ENCODE data around the gene CD300LF.

Gene CD300LF

DNA sequence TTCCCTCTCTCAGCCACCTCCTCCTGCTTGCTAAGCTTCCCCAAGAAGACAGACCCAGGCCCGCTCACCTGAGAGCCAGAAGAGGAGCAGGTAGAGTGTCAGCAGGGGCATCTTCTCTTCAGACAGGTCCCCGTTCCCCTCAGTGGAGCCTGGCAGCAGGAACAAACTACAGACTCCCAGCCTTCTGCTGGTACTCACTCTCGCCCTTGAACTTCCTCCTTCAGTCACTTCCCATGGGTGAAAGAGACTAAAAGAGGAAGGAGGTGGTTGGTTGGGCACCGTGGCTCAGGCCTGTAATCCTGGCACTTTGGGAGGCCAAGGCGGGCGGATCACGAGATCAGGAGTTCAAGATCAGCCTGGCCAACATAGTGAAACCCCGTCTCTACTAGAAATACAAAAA, at the start of gene CD300LF:
Gene CD300LF (minus strand): TSS at position 168 of the 400 bp plus-strand sequence. CDS start 57 bp downstream, at position 111.
- no peak for DNase-seq (ENCODE audit: low read depth in 4 of 4, low spot score in 1 of 4)

DNA sequence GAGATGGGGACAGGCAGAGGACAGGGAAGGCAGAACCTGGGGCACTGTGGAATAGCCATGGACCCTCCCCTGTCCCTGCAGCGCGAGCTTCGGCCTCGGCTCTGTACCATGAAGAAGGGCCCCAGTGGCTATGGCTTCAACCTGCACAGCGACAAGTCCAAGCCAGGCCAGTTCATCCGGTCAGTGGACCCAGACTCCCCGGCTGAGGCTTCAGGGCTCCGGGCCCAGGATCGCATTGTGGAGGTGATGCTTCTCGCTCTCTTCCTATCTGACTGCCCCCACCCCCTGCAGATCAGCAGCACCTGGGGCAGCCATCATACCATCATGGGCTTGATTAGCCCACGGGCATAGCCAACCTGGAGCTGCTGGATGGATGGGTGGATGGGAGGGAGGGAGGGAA, 49.2 kb upstream of the CD300LF start:
- DNase-seq (ENCODE audit: low read depth in 4 of 4, low spot score in 1 of 4) = no peak

DNA sequence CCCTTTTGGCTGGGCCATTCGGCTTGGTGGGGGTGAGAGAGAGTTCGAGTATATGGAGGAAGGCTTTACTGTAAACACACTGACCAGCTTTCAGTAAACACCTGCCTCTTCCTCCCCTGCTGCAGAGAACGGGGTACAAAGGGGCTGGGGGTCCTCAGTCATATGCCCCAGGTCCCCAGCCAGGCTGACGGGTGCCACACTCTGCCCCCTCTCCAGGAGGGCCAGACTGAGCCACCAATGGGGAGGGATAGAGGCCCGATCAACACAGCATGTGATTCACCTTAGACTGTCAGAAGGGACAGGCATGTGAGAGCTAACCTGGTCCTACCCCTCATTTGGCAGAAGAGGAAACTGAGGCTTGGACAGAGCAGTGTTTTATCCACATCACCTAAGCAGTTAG, 48.7 kb upstream of the CD300LF start:
- no peak for DNase-seq (ENCODE audit: low read depth in 4 of 4, low spot score in 1 of 4)

DNA sequence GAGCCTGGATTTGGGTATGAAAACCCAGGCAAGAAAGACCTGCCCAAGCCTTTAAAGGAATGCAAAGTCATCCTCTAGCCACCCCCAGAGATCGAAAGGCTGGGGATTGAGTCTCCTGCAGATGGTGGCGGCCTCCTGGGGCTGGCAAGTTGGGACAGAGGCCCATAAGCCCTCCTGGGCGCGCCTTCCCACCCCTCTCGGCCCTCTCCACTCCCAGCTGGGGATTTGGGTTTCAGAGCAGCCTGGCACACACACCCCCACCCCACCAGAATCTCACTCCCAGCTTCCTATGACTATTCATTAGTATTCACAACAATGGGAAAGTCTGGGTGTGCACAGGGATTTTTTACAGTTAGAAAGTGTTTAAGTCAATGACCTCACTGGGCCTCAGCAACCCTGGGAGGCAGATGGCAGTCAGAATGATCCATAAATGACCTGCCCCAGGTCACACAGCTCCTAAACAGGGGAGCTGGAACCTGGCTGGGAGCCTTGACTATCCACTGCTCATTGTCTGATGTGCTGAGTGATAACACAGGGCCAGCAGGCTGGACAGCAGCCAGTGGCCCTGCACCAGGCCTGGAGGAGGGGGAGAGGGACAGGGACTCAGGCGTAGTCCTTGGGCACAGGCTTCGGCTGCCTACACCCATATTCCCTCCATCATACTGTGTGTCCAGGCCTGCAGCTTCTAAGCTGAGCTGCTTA, 47.8 kb upstream of the CD300LF start:
- no peak for DNase-seq (ENCODE audit: low read depth in 4 of 4, low spot score in 1 of 4)

DNA sequence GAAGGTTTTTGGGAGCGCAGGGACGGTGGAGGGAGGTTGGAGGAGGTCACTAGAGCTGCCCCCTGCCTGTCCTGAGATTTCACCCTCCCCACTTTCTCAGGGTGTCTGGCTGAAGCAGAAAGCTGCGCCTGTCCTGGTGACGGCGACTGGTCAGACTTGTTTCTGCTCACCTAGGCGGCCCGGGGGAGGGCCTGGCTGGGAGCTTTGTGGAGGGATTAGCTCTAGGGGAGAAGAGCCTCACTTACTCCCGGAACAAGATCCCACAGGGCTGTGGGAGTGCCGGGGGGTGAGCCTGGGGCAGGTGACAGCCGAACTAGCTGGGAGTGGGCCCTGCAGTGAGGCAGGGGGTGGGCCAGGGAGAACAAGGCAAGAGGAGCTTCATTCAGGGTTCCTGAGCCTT, 47.2 kb upstream of the CD300LF start:
- no peak for DNase-seq (ENCODE audit: low read depth in 4 of 4, low spot score in 1 of 4)

DNA sequence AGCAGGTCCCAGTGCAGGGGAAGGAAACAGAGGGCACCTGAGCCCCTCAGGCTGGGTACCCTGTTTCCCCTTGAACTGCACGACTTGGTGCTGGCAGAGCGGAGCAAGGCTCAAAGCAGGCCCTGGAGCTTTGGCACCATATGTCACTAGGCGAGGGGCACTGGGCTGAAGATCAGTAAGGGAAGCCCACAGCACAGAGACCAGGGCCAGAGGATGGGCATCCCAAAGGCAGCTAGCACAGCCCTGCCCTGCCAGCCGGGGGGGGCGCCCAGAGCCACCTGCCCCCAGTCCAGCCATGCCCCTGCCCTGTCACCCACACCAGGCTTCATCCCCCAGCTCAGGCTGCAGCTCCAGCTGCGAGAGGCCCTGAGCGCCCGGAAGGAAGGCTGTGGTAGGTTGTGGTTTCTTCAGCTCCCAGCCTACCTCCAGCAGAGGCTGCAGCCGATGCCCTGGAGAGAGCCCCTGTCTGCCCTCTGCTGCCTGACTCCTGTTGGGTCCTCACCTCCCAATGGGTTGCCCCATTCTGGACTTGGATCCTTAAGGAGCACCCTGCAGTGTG, 46.6 kb upstream of the CD300LF start:
- DNase-seq (ENCODE audit: low read depth in 4 of 4, low spot score in 1 of 4) = no peak

DNA sequence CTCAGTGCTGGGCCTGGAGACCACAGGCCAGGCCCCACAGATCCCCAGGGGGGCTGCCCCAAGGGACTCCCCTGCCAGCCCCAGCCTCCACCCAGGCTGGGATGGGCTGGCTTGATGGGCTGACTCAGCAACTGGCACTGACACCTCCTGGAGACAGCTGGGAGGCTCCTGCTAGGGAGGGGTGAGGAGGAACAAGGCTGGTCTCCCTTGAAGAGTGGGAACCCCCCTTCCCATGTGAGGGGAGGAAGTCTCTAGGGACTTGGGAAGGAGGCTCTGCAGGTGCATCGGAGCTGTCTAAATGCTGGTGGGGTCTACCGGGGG, 46.1 kb upstream of the CD300LF start:
- no peak for DNase-seq (ENCODE audit: low read depth in 4 of 4, low spot score in 1 of 4)

DNA sequence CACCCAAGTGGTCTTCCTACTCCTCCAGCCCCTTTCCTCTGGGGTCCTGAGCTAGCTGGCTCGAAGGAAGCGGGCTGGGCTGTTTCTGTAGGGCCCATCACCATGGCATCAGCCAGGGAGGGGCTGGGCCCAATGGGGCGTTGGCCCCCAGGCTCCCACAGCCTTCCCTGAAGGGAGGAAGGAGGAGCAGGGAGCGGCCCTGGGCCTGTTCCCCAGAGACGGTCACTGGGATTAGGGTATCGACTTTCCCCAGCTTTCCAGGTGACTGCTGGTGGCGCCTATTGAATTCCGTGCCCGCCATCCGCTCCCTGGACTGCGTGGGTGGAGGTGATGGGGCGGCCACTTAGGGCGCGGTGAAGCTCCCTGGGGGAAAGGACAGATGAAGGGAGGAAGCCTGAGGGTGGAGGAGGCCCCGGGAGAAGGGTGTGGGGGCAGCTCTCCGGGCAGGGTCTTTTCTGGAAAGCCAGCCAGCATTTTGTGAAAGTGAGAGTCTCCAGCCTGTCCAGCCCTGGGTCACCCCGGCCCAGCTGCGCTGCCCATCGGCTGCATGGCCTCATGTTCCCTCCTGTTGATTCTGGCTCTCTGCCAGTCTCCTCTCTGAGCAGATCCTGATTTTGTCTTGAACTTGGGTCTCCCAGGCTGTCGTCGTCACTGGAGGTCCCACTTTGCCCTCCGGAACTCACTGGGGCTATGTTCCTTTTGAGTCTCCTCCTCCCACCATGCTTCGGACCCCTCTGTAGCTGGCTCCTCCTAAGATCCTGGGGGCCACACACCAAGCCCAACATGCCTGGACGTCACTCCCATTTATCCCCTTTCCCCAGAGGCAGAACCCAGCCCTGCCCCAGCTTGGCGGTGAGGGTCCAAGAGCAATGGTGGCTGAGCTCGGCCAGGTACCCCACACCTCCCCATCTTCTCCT, 45.5 kb upstream of the CD300LF start:
- DNase-seq (ENCODE audit: low read depth in 4 of 4, low spot score in 1 of 4) = no peak

DNA sequence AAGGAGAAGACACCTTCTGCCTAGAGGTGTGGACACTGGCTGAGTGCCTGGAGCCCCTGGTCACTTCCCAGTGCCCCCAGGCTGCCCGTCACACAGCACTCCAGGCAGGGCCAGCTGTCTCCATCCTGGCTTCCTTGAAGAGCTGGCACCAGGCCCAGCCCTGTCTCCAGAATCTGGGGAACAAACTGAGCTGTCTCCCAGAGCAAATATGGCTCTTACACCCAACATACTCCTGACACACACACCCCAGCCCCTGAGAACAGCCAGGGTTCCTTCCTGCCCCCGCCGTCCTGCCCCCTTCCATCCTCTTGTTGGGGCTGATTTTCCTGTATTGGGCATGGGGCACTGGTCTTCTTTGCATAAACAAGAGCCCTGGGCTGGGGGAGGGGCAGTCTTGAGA, 44.8 kb upstream of the CD300LF start:
- no peak for DNase-seq (ENCODE audit: low read depth in 4 of 4, low spot score in 1 of 4)

DNA sequence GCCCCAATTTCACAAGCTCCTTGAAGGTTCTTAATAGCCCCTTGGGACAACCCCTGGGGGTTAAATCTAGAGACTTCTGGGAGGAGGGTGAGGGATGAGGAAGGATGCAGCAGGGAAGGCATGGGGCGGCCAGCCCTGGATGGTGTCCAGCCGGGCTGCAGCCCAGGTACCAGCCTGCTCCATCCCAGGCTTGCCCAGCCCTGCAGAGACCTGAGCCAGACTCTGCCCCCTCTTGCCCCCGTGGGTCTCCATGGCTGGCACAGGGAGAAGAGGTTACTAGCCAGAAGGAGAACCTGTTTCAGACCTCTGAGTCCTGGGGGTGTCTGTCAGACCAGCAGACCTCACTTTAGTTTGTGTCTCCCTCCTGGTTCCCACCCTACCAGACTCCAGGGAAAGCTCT, 44.2 kb upstream of the CD300LF start:
- no peak for DNase-seq (ENCODE audit: low read depth in 4 of 4, low spot score in 1 of 4)

DNA sequence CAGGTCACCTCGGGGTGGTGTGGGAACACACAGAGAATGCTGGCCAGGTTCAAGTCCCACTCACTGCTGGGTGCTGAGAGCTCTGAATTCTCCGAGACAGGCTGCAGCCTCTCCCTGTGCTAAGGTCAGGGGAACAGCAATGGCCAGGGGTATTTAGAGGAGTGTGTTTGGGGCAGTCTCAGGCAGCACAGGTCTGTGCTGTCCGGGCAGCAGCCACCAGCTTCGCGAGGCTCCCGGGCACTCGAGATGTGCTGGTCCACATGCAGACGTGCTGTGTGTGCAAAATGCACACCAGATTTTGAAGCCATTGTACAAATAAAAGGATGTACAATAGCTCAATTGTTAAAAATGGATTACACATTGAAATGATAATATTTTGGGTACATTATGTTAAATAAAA, 42.8 kb upstream of the CD300LF start:
- no peak for DNase-seq (ENCODE audit: low read depth in 4 of 4, low spot score in 1 of 4)

DNA sequence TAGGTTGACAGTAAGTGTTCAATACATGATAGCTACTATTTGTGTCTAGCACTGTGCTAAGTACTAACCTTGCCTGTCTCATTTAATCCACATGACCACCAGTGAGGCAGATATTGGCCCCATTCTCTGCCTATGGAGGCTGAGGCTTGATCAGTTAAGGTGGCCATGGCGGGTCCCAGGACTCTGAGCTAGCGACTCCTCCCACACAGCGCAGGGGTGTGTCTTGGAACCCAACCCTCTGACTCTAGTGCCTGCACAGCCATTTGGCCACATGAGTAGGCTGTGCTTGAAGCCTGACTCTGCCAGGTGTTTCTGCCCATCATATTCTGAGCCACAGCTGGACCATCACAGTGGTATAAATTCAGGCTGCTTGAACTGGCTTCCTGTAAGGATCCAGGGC, 42.1 kb upstream of the CD300LF start:
- no peak for DNase-seq (ENCODE audit: low read depth in 4 of 4, low spot score in 1 of 4)

DNA sequence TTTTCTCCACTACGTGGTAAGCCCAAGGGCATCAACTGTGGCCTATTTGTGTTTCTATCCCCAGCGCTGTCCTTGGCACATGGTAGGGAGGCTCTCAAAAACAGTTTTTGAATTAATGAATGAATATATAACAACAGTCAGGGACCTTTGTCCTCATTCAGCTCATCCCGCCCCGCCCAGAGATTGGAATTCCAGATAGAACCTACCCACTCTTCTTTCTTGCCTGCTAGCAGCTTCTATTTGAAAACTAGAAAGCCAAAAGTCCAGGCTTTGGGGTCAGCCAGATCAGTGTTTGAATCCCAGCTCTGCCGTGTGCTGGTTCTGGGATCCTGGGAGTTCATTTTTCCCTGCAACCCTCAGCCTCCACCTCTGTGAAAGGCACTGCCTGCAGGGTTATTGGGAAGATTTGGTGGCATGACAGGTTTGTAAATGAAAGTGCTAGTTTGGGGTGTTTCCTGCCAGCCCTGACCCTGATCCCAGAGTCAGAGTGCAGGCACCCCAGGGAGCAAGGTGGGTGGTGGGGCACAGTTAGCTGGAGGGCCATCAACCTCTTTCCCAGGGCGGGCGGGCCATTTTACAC, 40.2 kb upstream of the CD300LF start:
- DNase-seq (ENCODE audit: low read depth in 4 of 4, low spot score in 1 of 4) = no peak

DNA sequence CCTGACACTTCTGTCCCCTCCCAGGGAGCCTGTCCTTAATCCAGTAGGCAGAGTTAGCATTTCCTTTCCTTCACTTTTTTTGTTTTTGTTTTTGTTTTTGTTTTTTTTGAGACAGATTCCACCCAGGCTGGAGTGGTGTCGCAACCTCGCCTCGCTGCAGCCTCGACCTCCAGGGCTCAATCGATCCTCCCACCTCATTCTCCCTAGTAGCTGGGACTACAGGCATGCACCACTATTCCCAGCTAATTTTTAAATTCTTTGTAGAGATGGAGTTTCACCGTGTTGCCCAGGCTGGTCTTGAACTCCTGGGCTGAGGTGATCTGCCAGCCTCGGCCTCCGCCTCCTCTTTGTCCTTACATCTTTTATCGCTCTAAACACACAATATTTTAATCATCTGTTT, 39.7 kb upstream of the CD300LF start:
- no peak for DNase-seq (ENCODE audit: low read depth in 4 of 4, low spot score in 1 of 4)

DNA sequence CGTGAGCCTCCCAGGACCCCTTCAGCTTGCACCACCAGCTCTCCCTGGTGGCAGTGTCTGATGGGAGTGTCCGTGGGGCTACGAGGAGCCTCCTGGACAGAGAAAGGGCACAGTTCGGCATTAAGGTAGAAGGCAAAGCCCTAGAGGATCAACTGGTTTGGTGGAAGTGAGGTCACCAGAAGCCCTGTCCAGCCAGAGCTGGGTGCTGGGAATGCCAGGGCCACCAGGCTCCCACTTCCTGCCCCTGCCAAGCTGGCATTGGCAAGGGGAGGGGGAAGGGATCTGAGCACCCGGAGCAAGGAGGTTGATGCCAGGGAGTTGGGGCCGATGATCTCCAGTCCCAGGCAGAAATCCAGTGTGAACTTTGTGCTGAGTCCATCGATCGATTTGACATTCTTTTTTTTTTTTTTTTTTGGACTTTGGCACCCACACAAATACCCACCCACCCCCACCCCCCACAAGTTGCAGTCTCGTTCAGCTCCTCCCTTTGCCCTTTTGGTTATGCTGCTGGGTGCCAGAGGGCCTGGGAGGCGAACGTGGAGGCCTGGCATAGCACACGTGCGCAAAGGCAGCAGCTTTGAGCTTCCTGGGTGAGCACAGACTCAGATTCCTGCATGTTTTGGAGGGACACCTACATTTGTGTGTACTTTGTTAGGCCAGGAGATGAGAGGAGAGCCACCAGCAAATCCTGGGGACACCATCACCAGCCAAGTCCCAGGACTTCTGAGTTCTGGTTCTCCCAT, 37.8 kb upstream of the CD300LF start:
- no peak for DNase-seq (ENCODE audit: low read depth in 4 of 4, low spot score in 1 of 4)

DNA sequence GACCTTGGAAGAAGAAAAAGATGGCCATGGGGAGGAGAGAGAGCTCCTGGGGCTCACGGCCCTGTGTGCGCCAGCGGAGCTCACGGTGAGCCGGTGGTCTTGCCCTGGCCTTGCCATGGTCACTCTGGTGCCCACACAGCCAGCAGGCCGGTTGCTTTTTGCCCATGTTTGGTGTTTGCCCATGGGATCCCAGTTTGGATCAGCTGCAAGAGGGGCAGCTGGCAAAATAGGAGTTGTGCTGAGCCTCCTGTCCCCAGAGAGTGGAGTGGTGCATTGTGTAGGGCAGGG, 37.3 kb upstream of the CD300LF start:
- DNase-seq (ENCODE audit: low read depth in 4 of 4, low spot score in 1 of 4) = no peak

DNA sequence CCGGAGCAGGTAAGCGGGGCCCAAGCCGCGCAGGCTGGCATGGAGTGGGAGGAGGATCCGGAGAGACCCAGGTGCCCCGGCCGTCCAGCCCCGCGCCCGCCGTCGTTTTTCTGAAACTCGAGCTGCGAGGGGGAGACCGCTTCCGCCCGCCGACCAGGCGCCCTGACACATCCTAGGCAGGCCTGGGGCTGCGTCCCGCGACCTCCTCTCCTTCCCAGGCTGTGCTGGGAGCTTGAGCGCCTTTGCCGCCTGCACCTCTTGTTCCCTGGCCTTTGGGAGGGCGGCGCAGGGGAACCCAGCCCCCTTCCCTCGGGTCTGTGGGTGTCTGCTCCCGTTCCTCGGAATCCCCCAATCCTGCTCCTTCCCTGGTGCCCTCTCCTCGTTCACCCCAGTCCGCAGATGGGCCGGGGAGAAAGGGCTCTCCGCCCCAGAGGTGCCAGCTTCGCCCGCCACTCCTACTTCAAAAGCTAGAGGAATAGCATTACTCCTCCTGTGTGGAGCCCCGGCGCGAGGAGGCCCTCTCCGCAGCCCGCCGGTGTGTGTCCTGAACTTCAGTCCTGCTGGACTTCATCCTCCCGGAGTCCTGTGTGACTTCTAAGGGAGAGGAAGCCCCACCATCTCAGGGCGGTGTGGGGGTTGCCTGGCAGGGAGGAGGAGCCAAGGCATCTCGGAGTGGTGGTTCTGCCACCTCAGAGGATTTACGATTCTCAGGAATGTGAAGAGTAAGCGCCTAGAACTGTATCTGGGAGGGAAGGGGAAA, 36.7 kb upstream of the CD300LF start:
- DNase-seq (ENCODE audit: low read depth in 4 of 4, low spot score in 1 of 4) = peak in 1 of 4 experiments; percentile 40

DNA sequence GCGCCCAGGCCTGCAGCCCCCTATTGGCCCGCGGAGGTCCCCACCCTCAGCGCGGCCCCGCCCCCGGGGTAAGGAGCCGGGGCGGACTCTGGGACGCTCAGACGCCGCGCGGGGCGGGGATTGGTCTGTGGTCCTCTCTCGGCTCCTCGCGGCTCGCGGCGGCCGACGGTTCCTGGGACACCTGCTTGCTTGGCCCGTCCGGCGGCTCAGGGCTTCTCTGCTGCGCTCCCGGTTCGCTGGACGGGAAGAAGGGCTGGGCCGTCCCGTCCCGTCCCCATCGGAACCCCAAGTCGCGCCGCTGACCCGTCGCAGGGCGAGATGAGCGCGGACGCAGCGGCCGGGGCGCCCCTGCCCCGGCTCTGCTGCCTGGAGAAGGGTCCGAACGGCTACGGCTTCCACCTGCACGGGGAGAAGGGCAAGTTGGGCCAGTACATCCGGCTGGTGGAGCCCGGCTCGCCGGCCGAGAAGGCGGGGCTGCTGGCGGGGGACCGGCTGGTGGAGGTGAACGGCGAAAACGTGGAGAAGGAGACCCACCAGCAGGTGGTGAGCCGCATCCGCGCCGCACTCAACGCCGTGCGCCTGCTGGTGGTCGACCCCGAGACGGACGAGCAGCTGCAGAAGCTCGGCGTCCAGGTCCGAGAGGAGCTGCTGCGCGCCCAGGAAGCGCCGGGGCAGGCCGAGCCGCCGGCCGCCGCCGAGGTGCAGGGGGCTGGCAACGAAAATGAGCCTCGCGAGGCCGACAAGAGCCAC, 36.0 kb upstream of the CD300LF start, which contains the start of gene NHERF1:
Gene NHERF1 (plus strand): TSS at position 100 of the 750 bp plus-strand sequence. CDS start 219 bp downstream, at position 319.
- DNase-seq (ENCODE audit: low read depth in 4 of 4, low spot score in 1 of 4) = peak; percentile 83 to 93 (median 86)

DNA sequence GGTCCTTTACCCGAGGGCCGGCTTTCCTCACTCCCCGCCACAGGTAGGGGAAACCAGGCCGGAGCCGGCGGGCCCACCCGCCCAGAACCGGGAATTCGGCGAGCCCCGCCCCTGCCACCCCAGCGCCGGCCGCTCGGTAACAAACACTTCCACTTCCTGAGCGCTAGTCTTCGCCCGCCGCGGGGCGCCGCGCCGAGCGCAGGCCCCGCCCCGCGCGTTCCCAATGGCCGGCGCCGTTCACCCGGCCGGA, 35.5 kb upstream of the CD300LF start:
- no peak for DNase-seq (ENCODE audit: low read depth in 4 of 4, low spot score in 1 of 4)

DNA sequence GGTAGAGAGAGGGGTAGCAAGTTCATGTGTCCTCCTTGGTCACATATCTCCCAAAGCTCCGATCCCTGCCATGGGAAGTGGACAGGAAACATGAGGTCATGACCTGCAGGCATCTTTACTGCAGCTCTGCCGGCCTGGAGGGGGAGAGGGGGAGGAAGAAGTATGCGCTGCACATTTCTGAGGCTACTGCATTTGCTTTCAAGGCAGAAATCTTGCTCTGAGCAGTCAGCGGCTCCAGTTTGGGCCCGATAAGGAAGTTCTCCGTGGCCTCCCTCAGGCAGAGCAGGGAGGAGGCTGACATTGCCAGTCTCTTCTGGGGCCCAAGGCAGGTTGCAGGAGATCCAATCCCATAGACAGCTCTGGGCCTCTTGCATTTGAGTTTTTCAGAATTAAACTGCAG, 34.2 kb upstream of the CD300LF start:
- DNase-seq (ENCODE audit: low read depth in 4 of 4, low spot score in 1 of 4) = no peak
